SU-DHL-6 (cell line): ENCODE data around the gene TMEM140.

Experiments
- H2AFZ ChIP-seq: fragments of 200-600 bp; sonication (generic); 2 replicates; pipeline ENCODE4 v1.6.1; 2014; ENCODE audit warnings: low read depth, mild to moderate bottlenecking, moderate library complexity, mixed read lengths, antibody characterized with exemption, low read length; ENCODE audit not compliant: severe bottlenecking
- H3F3A ChIP-seq: fragments of 200-600 bp; shearing (Covaris generic); 2 replicates; pipeline ENCODE4 v1.6.0; 2016; ENCODE audit warnings: antibody characterized with exemption, mild to moderate bottlenecking; ENCODE audit not compliant: insufficient read depth
- H3K27ac ChIP-seq: fragments of 200-600 bp; sonication (generic); 2 replicates; pipeline ENCODE4 v1.5.1; 2016; ENCODE audit warnings: low read depth, mild to moderate bottlenecking, low read length, moderate library complexity, mixed read lengths
- H3K27me3 ChIP-seq: fragments of 200-600 bp; sonication (generic), shearing (Covaris generic); 2 replicates; pipeline ENCODE4 v1.6.0; 2014; ENCODE audit warnings: mild to moderate bottlenecking, low read length
- H3K36me3 ChIP-seq: fragments of 200-600 bp; sonication (generic); 2 replicates; pipeline ENCODE4 v1.6.1; 2014; ENCODE audit warnings: mild to moderate bottlenecking, low read length, mixed read lengths
- H3K4me2 ChIP-seq: fragments of 300-600, 200-600 bp; shearing (Covaris generic), sonication (generic); 2 replicates; pipeline ENCODE4 v1.6.0; 2014; ENCODE audit warnings: low read length, low read depth, mild to moderate bottlenecking; ENCODE audit not compliant: poor library complexity, severe bottlenecking
- H3K4me3 ChIP-seq: fragments of 200-600 bp; sonication (generic); 2 replicates; pipeline ENCODE4 v1.5.1; 2014; ENCODE audit warnings: antibody characterized with exemption, low read length, mild to moderate bottlenecking, mixed read lengths; ENCODE audit not compliant: insufficient read depth, poor library complexity, severe bottlenecking
- H3K79me2 ChIP-seq: fragments of 200-600 bp; sonication (generic); 2 replicates; pipeline ENCODE4 v1.6.1; 2014; ENCODE audit warnings: mild to moderate bottlenecking, low read length, moderate library complexity; ENCODE audit not compliant: insufficient read depth
- H3K9ac ChIP-seq: fragments of 200-600 bp; sonication (generic); 2 replicates; pipeline ENCODE4 v1.7.0; 2014; ENCODE audit warnings: mild to moderate bottlenecking, low read length
- H3K9me2 ChIP-seq: fragments of 200-600 bp; sonication (generic); replicated peaks from 2 replicates; pipeline ENCODE4 v1.6.1; 2014; ENCODE audit warnings: low read length; ENCODE audit not compliant: insufficient read depth
- H3K9me3 ChIP-seq: fragments of 200-600 bp; sonication (generic); 2 replicates; pipeline ENCODE4 v1.6.1; 2014; ENCODE audit warnings: low read length, mixed read lengths; ENCODE audit not compliant: insufficient read depth
- H4K20me1 ChIP-seq: fragments of 200-600 bp; sonication (generic); 2 replicates; pipeline ENCODE4 v1.6.1; 2014; ENCODE audit warnings: low read depth, mild to moderate bottlenecking, antibody characterized with exemption, low read length, moderate library complexity, mixed read lengths
- CTCF ChIP-seq: fragments of 200-600 bp; sonication (generic); IDR thresholded peaks from one replicate; pipeline ENCODE4 v1.5.1; 2017; ENCODE audit warnings: antibody characterized with exemption, mild to moderate bottlenecking, low read length, moderate library complexity; ENCODE audit not compliant: insufficient read depth, poor library complexity, severe bottlenecking
- EZH2phosphoT487 ChIP-seq: fragments of 200-600 bp; sonication (generic), shearing (Covaris generic); conservative IDR thresholded peaks from 2 replicates; pipeline ENCODE4 v1.6.1; 2018; ENCODE audit warnings: mild to moderate bottlenecking, antibody characterized with exemption, low read length, moderate library complexity, mixed read lengths

TMEM140 gene

DNA sequence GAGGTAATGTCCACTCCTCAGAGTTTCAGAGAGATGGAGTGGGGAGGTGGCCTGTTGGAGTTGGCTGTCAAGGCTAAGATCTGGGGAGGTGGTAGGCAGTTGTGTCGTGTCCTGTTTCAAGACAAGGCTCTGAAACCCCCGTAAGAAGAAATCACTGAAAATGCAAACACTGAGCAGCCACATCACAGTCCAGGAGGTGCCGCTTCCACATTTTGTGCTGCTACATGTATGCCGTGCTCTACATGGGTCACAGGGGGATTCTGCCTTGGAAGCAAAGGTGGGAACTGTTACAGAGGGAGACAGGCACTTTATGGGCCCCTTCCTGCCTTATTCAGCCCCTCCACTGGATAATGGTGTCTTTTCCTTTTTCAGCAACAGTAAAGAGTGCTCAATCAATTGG lies 51.6 kb downstream of the TMEM140 start:
- H3K9me2 ChIP-seq = no peaks in the 10 kb centered on the region
- H3F3A ChIP-seq = no peaks in the 10 kb centered on the region
- H3K79me2 ChIP-seq = no peaks in the 10 kb centered on the region
- H3K36me3 ChIP-seq = no peaks in the 10 kb centered on the region
- H3K27me3 ChIP-seq = no peaks in the 10 kb centered on the region
- no peak overlapping the region for H2AFZ ChIP-seq
- no peak overlapping the region for H3K4me3 ChIP-seq
- H3K9me3 ChIP-seq = no peaks in the 10 kb centered on the region
- H3K27ac ChIP-seq = no peak overlapping the region
- no peak overlapping the region for H3K9ac ChIP-seq
- H3K4me2 ChIP-seq = no peak overlapping the region
- TF ChIP-seq EZH2phosphoT487 (no peak), CTCF (no peak)
- no peaks in the 10 kb centered on the region for H4K20me1 ChIP-seq

- no peak overlapping the region for H2AFZ ChIP-seq
- H3K27me3 ChIP-seq = no peaks in the 10 kb centered on the region
- no peaks in the 10 kb centered on the region for H3K79me2 ChIP-seq
- H3K9me2 ChIP-seq = no peaks in the 10 kb centered on the region
- H3K9me3 ChIP-seq = no peaks in the 10 kb centered on the region
- TF ChIP-seq CTCF (no peak), EZH2phosphoT487 (no peak)
- H4K20me1 ChIP-seq = no peaks in the 10 kb centered on the region
- no peaks in the 10 kb centered on the region for H3K36me3 ChIP-seq
- no peak overlapping the region for H3K9ac ChIP-seq
- H3K4me3 ChIP-seq = no peak overlapping the region
- H3K27ac ChIP-seq = no peak overlapping the region
- no peaks in the 10 kb centered on the region for H3F3A ChIP-seq
- H3K4me2 ChIP-seq = no peak overlapping the region
Measured at GRCh38 chr7:135200821-135201331, 53.0 kb downstream of the TMEM140 start.

GRCh38 chr7:135201350-135201749 lies 53.5 kb downstream of the TMEM140 start:
- H3K27ac ChIP-seq = no peak overlapping the region
- H3K9me3 ChIP-seq = no peaks in the 10 kb centered on the region
- no peaks in the 10 kb centered on the region for H3K9me2 ChIP-seq
- no peaks in the 10 kb centered on the region for H3K27me3 ChIP-seq
- H3F3A ChIP-seq = no peaks in the 10 kb centered on the region
- no peak for TF ChIP-seq EZH2phosphoT487
- TF ChIP-seq CTCF = no peak
- H3K79me2 ChIP-seq = no peaks in the 10 kb centered on the region
- H4K20me1 ChIP-seq = no peaks in the 10 kb centered on the region
- H3K4me3 ChIP-seq = no peak overlapping the region
- H2AFZ ChIP-seq = no peak overlapping the region
- no peak overlapping the region for H3K9ac ChIP-seq
- no peaks in the 10 kb centered on the region for H3K36me3 ChIP-seq
- no peak overlapping the region for H3K4me2 ChIP-seq
